Ishikawa (cell line): Measurements from ENCODE around the gene PATJ.

Experiments
- CEBPB ChIP-seq: IDR thresholded peaks from 2 replicates; pipeline ENCODE4 v1.6.1; 2012
- EP300 ChIP-seq: IDR thresholded peaks from 2 replicates; pipeline ENCODE4 v1.6.1; 2012; ENCODE audit warnings: borderline replicate concordance
- MAX ChIP-seq: IDR thresholded peaks from 2 replicates; pipeline ENCODE4 v1.6.1; 2012
- USF1 ChIP-seq: IDR thresholded peaks from 2 replicates; pipeline ENCODE4 v1.6.1; 2012
- TF ChIP-seq, protein P1 (sequence below): IDR thresholded peaks from 2 replicates; pipeline ENCODE4 v1.6.1; 2012; ENCODE audit warnings: low read depth, mild to moderate bottlenecking

- TF ChIP-seq USF1 (no peak), MAX (no peak), CEBPB (no peak), EP300 (no peak)
- TF ChIP-seq, protein P1, sequence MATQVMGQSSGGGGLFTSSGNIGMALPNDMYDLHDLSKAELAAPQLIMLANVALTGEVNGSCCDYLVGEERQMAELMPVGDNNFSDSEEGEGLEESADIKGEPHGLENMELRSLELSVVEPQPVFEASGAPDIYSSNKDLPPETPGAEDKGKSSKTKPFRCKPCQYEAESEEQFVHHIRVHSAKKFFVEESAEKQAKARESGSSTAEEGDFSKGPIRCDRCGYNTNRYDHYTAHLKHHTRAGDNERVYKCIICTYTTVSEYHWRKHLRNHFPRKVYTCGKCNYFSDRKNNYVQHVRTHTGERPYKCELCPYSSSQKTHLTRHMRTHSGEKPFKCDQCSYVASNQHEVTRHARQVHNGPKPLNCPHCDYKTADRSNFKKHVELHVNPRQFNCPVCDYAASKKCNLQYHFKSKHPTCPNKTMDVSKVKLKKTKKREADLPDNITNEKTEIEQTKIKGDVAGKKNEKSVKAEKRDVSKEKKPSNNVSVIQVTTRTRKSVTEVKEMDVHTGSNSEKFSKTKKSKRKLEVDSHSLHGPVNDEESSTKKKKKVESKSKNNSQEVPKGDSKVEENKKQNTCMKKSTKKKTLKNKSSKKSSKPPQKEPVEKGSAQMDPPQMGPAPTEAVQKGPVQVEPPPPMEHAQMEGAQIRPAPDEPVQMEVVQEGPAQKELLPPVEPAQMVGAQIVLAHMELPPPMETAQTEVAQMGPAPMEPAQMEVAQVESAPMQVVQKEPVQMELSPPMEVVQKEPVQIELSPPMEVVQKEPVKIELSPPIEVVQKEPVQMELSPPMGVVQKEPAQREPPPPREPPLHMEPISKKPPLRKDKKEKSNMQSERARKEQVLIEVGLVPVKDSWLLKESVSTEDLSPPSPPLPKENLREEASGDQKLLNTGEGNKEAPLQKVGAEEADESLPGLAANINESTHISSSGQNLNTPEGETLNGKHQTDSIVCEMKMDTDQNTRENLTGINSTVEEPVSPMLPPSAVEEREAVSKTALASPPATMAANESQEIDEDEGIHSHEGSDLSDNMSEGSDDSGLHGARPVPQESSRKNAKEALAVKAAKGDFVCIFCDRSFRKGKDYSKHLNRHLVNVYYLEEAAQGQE, result no peak
Observed at GRCh38 chr1:62194651-62195544, 452.6 kb downstream of the PATJ start, which contains the start of gene L1TD1.
